OCI-LY3 (cell line): ENCODE measurements around the gene RRP36.

Source experiments
- CTCF ChIP-seq: fragments of 200-600, 300-600 bp; sonication (generic); IDR thresholded peaks from 2 replicates; pipeline ENCODE4 v1.5.1; 2014; ENCODE audit warnings: antibody characterized with exemption, low read length, low read depth
- EZH2phosphoT487 ChIP-seq: fragments of 200-600 bp; shearing (Covaris generic); IDR thresholded peaks from 2 replicates; pipeline ENCODE4 v1.6.1; 2018; ENCODE audit warnings: antibody characterized with exemption, mixed run types, low read depth

DNA sequence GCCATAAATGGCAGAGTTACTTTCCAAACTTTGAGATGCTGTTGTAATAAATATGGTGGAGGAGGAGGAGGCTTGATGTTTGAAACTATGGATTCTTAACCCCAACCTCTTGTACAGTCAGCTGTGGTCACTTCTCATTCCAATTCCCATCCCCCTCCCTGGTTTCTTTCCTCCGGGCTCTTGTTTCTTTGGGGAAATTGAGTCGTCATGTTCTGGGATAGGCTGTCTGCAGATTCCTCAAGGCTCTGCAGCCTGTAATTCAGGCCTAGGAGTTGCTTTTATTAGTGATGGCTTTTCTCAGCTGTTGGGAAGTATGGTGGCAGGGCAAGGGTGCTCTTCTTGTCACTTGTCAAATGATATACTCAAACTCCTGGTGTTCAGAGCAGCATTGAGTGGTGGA is 57.3 kb downstream of the RRP36 start:
- TF ChIP-seq CTCF (no peak), EZH2phosphoT487 (no peak)
